Activated B cell treated with CpG ODN at 0.5 μM for 24 hours (primary cell): ENCODE measurements around the gene MUC2. TPM values are rescaled to one million over a fixed set of nuclear protein-coding genes. Genes with fewer than 3 reads are reported as not detected.

Source experiments
- ATAC-seq: fragments of 200-7000 bp; cut with Tn5 transposase; one replicate; pipeline ENCODE4 v1.10.0; 2021; ENCODE audit warnings: low read depth, mild to moderate bottlenecking, moderate library complexity
- CTCF ChIA-PET: fragments of 350-600 bp; sonication (Branson Sonifier 250); formaldehyde crosslinking; loops from one replicate; lab custom pipeline; 2021; ENCODE audit warnings: antibody characterized with exemption; lab: Charles Lee
- POLR2A ChIA-PET: fragments of 350-600 bp; sonication (Branson Sonifier 250); formaldehyde crosslinking; loops from one replicate; lab custom pipeline; 2021; ENCODE audit warnings: antibody characterized with exemption; lab: Charles Lee
- DNase-seq: peaks from one replicate; pipeline ENCODE4 v3.0.0; 2022
- H3K27ac Mint-ChIP-seq: one replicate; pipeline ENCODE4 v1.8.0; 2020; ENCODE audit warnings: mixed read lengths
- H3K27me3 Mint-ChIP-seq: one replicate; pipeline ENCODE4 v1.8.0; 2021; ENCODE audit warnings: mixed read lengths
- H3K36me3 Mint-ChIP-seq: one replicate; pipeline ENCODE4 v1.8.0; 2021; ENCODE audit warnings: low read depth, mixed read lengths
- H3K4me1 Mint-ChIP-seq: one replicate; pipeline ENCODE4 v1.8.0; 2021; ENCODE audit warnings: mixed read lengths
- H3K4me3 Mint-ChIP-seq: one replicate; pipeline ENCODE4 v1.8.0; 2020; ENCODE audit warnings: mild to moderate bottlenecking, mixed read lengths
- H3K9me3 Mint-ChIP-seq: one replicate; pipeline ENCODE4 v1.8.0; 2020; ENCODE audit warnings: mixed read lengths
- CTCF ChIP-seq: fragments of 200-600 bp; IDR thresholded peaks from one replicate; pipeline ENCODE4 v1.8.0; 2022; ENCODE audit warnings: antibody characterized with exemption, mild to moderate bottlenecking
- intact Hi-C: fragments of 100-400 bp; cut with micrococcal nuclease; formaldehyde crosslinking; loops from one replicate; pipeline ENCODE4 v1.15.1; 2024
- total RNA-seq: library from RNA; stranded (reverse); gene quantifications from 2 replicates; pipeline ENCODE4 v1.2.3, GENCODE V29; 2022

Gene MUC2
- total RNA-seq, 1 donor from 2014 or later = not detected

DNA sequence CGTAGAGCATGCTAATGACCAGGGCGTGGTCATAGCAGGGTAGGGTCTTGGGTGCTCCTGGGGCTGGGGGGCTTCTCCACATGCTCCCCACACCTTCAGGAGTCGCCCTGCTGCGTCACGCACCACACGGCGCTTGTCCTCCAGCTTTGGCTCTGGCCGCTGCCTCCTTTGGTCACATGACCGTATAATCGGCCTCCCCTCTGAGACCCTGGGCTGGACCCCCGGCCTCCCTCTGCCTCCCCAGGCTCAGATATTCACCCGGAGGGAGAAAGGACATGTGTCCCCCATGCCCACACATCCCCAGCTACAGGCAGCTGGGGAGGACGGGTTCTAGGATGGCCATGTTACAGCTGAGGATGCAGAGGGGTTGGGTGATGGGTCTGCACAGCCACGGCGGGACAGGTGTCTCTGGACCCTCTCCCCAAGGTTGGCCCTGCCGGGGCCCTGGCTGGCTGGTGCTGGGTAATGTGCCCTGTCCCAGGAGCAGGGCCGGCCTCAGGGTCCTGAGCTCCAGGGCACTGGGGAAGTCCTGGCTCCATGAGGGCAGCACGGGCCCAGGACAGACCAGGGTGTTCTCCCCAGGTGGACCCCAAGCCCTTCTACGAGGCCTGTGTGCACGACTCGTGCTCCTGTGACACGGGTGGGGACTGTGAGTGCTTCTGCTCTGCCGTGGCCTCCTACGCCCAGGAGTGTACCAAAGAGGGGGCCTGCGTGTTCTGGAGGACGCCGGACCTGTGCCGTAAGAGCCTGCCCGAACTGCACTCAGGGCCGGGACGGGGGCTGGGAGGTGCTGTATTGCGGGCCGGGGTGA, 14.5 kb downstream of the MUC2 start:
- intact Hi-C loops = no loop called here
- POLR2A ChIA-PET = no interaction called here
- no peak for DNase-seq
- Mint-ChIP-seq H3K4me3 (no peak overlapping the region), H3K36me3 (no peaks in the 10 kb centered on the region), H3K9me3 (no peaks in the 10 kb centered on the region), H3K4me1 (no peaks in the 10 kb centered on the region), H3K27me3 (no peaks in the 10 kb centered on the region), H3K27ac (no peak overlapping the region)
- no peak for TF ChIP-seq CTCF
- CTCF ChIA-PET = no interaction called here
- no peak for ATAC-seq

- H3K27me3 Mint-ChIP-seq = no peaks in the 10 kb centered on the region
- H3K4me1 Mint-ChIP-seq = no peaks in the 10 kb centered on the region
- no peaks in the 10 kb centered on the region for H3K36me3 Mint-ChIP-seq
- H3K27ac Mint-ChIP-seq = no peak overlapping the region
- TF ChIP-seq CTCF = no peak
- CTCF ChIA-PET = no interaction called here
- ATAC-seq = no peak
- intact Hi-C loops = no loop called here
- no peak for DNase-seq
- POLR2A ChIA-PET = no interaction called here
- H3K4me3 Mint-ChIP-seq = no peak overlapping the region
- H3K9me3 Mint-ChIP-seq = no peaks in the 10 kb centered on the region
Observed at GRCh38 chr11:1089738-1090599, 15.3 kb downstream of the MUC2 start.

GRCh38 chr11:1090600-1091331, 16.1 kb downstream of the MUC2 start:
- intact Hi-C loops = no loop called here
- Mint-ChIP-seq H3K36me3 (no peaks in the 10 kb centered on the region), H3K27me3 (no peaks in the 10 kb centered on the region), H3K27ac (no peak overlapping the region), H3K9me3 (no peaks in the 10 kb centered on the region), H3K4me1 (no peaks in the 10 kb centered on the region), H3K4me3 (no peak overlapping the region)
- ATAC-seq (no peak), DNase-seq (no peak)
- CTCF ChIA-PET = no interaction called here
- no peak for TF ChIP-seq CTCF
- POLR2A ChIA-PET = no interaction called here

DNA sequence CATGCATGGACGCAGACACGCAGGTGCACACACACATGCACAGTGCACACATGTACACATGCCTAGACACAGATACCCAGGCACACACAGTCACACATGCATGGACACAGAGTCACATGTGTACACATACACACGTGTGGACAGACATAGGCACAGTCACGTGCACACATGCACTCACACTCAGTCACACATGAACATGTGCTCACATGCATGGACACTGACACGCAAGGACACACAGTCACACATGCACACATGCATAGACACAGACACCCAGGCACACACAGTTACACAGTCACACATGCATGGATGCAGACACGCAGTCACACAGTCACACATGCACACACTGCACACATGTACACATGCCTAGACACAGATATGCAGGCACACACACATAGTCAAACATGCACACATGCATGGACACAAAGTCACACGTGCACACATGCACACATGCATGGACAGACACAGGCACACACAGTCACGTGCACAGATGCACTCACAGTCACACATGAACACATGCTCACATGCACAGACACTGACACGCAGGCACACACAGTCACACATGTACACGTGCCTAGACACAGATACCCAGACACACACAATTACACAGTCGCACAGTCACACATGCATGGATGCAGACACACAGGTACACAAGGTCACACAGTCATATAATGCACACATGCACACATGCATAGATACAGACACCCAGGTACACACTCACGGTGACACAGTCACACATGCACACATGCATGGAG, 16.8 kb downstream of the MUC2 start:
- Mint-ChIP-seq H3K9me3 (no peaks in the 10 kb centered on the region), H3K27ac (no peak overlapping the region), H3K36me3 (no peaks in the 10 kb centered on the region), H3K4me3 (no peak overlapping the region), H3K27me3 (no peaks in the 10 kb centered on the region), H3K4me1 (no peaks in the 10 kb centered on the region)
- DNase-seq = no peak
- intact Hi-C loops = no loop called here
- CTCF ChIA-PET = no interaction called here
- no peak for TF ChIP-seq CTCF
- POLR2A ChIA-PET = no interaction called here
- ATAC-seq = no peak
